SHP77 treated with DMSO at 0.1 percent for 48 hours (cell line): ENCODE results near the gene TMEM120B.
"Not testable (repeated sequence)": the region's sequence is repeated elsewhere in the genome, so short reads cannot be mapped to it uniquely, and the experiment has no call there.

Experiments
- DNase-seq: peaks from one replicate; lab custom pipeline; 2025; lab: John Stamatoyannopoulos, UW

The TMEM120B gene

GRCh38 chr12:121709478-121709961 is 3.0 kb upstream of the TMEM120B start:
- no peak for DNase-seq

GRCh38 chr12:121711361-121712189 is 977 bp upstream of the TMEM120B start:
- DNase-seq, result peak; percentile 37

DNA sequence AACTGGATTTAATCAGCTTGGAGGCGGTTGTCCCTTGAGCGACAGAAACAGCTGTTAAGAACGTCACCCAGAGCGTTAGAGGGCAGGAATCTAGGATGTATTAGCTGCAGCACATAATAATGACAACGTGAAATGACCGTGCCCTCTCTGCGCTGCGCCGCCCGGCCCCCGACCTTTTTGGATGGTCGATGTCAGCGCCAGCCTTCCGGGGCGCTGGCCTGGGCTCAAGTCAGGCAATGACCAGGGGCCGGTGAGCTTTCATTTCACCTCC is 427 bp upstream of the TMEM120B start:
- DNase-seq, result no peak

GRCh38 chr12:121713257-121713777 is 765 bp downstream of the TMEM120B start:
- no peak for DNase-seq

DNA sequence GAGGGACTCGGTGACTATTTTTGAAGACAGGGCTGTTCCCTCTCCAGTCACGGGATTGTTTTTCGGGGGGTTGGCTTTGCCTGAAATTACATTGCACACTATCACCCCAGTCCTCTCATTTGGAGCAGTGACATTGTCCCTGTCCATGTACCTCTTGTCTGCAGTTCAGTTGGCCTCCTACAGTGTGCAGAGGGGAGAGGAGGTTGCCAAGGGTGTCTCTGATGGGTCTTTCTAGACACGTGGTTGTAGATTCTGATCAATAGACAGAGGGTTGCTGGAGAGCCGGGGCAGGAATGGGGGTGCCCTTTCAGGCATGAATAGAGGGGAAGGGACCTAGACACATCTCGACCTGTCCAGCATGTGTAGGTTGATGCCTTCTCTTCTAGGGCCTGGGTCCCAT is 1.2 kb downstream of the TMEM120B start:
- DNase-seq, result no peak

- not testable (repeated sequence) for DNase-seq
Measured at GRCh38 chr12:121715055-121715454, 2.5 kb downstream of the TMEM120B start.

GRCh38 chr12:121715862-121716435 is 3.4 kb downstream of the TMEM120B start:
- DNase-seq, result no peak

DNA sequence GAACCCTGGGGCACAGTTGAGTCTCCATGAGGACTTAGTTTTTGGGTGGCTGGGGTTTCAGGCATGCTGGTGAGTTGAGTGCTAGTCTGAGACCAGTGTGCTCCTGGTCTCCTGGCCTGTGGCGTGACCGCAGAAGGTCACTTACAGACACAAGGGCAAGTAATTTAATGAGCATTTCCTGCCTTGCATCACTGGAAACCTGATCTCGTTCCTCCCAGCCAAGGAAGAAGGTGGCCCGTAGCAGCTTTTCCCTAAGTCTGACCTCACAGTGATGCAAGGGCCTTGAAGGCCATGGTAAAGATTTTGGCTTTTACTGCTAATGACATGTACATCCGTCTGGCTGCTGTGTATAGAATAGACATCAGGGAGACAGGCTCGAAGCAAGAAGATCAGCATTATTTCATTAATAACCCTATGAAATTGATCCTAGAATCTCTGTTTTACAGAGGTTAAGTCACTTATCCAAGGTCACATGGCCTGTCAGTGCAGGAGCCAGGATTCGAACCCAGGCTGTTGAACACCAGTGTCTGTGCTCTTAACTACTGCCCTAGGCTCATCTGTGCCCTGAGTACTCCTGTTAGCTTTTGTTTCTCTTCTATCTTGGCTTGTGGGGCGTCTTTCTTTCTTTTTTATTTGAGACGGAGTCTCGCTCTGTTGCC is 4.6 kb downstream of the TMEM120B start:
- no peak for DNase-seq

DNA sequence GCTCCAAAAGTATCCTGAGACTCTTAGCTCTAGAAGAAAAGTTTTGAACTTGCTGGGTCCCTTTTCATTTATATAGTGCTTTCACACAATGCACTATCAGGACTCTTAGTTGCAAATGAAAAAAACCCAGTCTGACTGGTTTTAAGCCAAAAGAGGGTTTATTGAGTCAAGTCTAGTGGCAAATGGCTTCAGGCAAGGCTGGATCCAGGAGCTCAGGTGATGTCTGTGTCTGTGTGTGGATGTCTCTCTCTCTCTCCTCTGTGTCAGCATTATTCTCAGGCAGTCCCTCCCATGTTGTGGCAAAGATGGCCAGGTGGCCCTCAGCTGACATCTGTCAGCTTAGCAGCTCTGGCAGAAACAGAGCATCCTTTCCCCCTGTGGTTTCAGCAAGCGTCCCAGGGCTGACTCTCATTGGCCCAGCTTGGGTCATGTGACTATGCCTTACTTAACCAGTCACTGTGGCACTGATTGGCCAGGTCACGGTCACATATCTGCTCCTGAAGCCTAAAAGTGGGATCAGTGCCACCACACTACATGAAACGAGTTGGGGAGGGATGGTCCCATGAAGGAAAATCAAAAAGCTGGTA is 6.2 kb downstream of the TMEM120B start:
- DNase-seq, result no peak

DNA sequence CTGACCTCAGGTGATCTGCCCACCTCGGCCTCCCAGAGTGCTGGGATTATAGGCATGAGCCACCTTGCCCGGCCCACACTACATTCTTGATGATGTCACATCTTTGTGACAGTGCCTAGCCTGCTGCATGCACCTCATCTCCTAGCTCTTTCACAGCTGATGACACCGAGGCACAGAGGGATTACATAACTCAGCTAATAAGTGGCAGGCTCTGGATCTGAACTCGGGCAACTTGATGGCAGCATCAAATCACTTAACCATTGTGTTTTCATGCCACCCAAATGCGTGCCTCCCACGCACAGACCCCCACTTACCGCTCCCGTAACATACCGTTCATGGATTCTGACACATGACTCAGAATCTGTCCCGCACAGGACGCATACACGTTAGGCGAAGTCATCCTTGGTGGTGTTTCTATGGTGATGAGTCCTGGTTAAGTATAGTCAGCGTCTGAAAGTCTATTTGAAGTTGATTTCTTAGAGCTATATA is 7.4 kb downstream of the TMEM120B start:
- no peak for DNase-seq

- no peak for DNase-seq
Measured at GRCh38 chr12:121720762-121721161, 8.2 kb downstream of the TMEM120B start.

- no peak for DNase-seq
Measured at GRCh38 chr12:121722511-121722910, 10.0 kb downstream of the TMEM120B start.

DNA sequence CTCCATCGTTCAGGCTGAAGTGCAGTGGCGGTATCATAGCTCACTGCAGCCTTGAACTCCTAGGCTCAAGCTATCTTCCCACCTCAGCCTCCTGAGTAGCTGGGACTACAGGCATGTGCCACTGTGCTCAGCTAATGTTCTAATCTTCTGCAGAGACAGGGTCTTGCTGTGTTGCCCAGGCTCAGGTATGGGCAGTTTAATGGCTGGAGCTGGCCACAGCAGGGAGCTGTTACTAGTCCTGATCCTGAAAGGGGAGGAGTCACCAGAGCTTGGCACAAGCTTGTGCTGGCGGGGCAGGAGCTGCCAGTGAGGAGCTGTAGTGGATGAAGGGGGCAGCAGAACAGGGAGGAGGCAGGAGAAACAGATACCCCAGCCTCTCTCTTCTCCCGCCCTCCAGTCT is 10.6 kb downstream of the TMEM120B start:
- DNase-seq, result no peak

GRCh38 chr12:121724925-121725324 is 12.4 kb downstream of the TMEM120B start:
- no peak for DNase-seq

DNA sequence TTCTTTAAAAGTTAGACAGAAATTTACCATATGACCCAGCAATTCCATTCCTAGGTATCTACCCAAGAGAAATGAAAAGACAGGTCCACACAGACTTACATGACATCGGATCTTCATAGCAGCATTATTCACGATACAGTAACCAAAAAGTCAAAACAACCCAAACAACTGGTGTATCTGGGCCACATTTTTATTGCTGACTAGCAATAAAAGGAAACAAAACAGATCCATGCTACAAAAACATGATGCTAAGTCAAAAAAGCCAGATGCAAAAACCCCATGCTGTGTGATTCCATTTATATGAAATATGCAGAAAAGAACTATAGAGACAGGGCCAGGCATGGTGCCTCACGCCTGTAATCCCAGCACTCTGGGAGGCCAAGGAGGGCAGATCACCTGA is 12.9 kb downstream of the TMEM120B start:
- no peak for DNase-seq

DNA sequence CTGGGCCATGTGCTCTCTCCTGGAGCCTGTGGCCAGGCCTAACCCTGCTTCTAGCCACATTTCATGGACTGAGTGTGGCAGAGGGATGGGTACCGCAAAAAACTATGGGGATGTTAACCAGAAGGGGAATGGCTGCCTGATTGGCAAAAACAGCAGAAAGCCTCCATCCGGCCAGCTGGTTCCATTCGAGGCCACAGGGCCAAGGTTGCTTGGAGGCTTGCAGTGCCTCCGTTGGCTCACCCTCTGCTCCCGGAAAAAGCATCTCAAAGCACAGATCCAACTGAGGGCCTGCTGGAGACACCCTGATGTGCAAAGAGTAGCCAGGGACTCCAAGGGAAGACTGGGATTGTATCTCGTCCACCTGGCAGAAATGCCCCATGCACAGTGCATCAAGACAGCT is 16.5 kb downstream of the TMEM120B start:
- no peak for DNase-seq

GRCh38 chr12:121731473-121731872 is 18.9 kb downstream of the TMEM120B start:
- DNase-seq, result no peak

DNA sequence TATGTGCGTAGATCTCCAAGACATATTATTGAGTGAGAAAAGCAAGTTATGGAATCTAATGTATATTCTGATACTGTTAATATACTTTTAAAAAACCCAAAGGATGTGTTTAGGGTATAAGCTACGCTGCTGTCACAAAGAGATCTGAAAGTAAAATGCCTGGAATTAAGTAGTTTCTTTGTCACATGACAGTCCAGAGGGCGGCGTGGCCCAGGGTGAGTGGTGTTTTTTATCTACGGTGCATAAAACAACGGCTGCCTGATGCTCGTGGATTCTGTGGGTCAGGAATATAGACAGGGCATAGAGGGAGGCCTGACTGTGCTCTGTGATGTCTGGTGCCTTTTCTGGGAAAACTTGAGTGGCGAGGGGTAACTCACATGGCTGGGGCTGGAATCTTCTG is 21.3 kb downstream of the TMEM120B start:
- DNase-seq, result no peak

DNA sequence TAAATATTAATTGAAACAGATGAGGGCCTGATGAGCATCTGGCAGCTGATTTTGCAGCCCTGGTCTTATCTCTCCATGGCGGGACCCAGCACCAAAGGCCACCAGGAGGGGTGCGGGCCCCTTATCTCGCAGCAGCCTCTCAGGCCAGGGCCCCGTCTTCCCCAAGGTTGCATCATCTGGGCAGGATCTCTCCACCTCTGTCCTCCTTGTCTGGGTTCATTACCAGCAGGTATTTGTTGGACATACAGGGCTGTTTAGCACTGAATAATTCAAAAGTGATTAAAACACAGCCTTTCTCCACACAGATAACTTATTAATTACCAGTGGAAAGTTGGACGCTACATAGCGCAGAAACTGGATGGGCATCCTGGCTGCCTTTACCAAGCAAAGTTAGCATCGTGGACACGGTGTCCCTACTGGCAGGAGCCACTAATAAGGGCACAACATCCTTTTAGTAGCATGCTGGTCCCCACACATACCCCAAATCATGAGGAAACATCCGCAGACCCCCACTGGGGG is 25.8 kb downstream of the TMEM120B start:
- DNase-seq, result no peak

DNA sequence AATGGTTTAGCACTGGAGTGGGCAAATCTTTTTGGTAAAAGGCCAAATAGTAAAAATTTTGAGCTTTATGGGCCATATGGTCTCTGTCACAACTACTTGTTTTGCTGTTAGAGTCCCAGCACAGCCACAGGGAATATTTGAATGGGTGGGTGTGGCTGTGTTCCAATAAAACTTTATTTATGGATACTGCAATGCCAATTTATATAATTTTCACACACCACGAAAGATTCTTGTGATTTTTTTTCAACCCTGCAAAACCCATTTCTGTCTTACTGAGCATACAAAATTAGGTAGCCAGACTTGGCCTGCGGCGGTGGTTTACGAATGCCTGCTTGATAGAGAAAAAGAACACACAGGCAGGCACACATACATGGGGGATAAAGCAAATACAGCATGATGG is 28.3 kb downstream of the TMEM120B start:
- DNase-seq, result no peak

GRCh38 chr12:121741743-121742142 is 29.2 kb downstream of the TMEM120B start:
- DNase-seq, result no peak

DNA sequence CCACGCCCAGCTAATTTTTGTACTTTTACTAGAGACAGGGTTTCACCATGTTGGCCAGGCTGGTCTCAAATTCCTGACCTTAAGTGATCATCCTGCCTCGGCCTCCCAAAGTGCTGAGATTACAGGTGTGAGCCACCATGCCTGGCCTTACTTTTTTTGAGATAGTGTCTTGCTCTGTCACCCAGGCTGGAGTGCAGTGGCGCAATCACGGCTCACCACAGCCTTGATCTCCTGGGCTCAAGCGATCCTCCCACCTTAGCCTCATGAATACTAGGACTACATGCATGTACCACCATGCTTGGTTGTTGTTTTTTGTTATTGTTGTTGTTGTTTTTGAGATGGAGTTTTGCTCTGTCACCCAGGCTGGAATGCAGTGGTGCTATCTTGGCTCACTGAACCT is 33.0 kb downstream of the TMEM120B start:
- DNase-seq, result not testable (repeated sequence)
